ENCODE data around the gene VARS1.

The VARS1 gene

GRCh38 chr6:31794294-31794865, 1.2 kb downstream of the VARS1 start:
- no peak for TF ChIP-seq CTCF (IDR thresholded peaks at IDR 0.05)

DNA sequence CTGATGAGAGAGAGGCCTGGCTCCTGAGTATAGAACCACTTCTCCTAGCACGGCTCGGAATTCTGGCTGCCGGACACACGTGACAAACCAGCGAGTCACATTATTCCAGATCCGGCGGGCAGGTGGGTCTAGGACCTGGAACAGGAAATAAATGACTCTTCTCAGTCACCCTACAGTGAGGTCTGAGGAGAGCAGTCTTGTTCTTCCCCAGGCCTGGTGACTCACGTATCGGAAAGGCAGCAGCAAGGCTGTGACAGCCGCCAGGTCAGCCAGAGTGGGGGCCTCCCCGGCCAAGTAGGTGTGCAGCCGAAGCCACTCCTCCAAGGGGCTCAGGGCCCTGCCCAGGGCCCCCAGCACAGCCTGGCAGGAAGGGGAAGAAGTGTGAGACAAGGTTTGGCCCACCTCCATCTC, 2.8 kb downstream of the VARS1 start:
- TF ChIP-seq CTCF (IDR thresholded peaks at IDR 0.05) = no peak

GRCh38 chr6:31792090-31792374, 3.5 kb downstream of the VARS1 start:
- no peak for TF ChIP-seq CTCF (IDR thresholded peaks at IDR 0.05)

DNA sequence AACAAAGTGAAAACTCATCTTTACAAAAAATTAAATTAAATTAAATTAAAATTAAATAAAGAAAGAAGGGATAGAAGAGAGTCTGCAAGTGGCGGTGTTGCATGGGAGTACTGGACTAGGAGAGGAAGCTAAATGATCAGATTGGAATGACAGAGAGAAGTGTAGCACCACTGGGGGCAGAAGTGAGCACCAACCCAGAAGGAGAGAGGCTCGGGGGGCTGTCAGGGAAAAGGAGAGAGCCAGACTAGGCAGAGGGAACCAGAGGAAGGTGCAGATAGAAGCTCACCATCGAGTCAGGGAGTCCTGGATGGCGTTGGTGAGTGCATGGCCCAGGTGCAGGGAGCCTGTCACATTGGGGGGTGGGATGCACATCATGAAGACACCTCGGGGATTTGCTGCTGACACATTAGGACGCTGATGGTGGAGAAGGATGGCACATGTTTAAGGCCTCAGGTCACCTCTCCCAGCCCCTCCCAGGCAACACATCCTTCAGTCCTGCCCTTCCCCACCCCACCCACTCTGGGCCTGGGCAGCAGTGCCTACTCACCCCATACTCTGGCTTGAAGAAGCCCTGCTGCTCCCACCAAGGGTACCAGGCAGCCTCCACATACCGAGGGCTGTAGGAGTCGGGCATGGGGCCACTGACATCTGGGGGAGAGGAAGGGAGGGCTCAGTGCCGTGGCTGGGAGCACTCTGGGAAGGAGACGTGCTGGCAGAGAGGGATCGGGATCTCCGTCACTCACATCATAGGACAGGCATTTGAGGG, 4.0 kb downstream of the VARS1 start:
- peak; percentile 50 for TF ChIP-seq CTCF (IDR thresholded peaks at IDR 0.05)

GRCh38 chr6:31785475-31785874, 10.1 kb downstream of the VARS1 start:
- TF ChIP-seq CTCF (IDR thresholded peaks at IDR 0.05) = no peak

DNA sequence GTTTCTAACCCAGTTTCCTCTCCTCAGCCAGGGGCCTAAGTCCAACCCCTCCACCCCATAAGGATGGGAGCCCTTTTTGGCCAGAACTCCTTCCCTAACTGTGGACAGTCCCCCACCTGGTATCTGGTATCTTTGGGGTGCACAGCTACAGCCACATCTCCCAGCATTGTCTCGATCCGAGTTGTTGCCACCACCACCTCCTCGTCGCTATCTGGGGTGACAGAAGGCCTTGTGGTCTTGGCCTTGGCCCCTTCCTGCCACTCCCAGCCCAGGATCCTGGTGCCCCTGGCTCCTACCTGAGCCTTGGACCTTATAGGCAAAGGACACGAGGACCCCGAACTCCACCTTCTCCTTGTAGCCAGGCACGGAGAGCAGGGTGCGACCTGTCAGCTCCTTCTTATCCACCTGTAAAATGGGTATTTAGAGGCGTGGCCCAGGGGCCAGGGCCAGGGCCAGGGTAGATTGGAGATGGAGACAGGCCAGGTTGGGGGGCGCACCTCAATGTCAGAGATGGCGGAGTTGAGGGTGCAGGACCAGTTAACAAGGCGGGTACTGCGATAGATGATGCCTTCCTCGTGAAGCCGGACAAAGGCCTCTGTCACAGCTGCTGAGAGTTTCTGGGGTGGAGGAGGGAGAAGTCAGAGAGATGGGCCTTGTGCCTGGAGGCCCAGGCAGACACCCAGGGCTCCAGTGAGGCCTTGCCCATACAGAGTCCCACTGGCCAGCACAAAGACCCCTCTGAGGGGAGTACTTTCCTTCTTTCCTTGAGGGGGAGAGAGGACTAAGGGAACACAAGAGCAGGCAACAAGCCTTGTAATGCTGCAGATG, 11.2 kb downstream of the VARS1 start:
- no peak for TF ChIP-seq CTCF (IDR thresholded peaks at IDR 0.05)

DNA sequence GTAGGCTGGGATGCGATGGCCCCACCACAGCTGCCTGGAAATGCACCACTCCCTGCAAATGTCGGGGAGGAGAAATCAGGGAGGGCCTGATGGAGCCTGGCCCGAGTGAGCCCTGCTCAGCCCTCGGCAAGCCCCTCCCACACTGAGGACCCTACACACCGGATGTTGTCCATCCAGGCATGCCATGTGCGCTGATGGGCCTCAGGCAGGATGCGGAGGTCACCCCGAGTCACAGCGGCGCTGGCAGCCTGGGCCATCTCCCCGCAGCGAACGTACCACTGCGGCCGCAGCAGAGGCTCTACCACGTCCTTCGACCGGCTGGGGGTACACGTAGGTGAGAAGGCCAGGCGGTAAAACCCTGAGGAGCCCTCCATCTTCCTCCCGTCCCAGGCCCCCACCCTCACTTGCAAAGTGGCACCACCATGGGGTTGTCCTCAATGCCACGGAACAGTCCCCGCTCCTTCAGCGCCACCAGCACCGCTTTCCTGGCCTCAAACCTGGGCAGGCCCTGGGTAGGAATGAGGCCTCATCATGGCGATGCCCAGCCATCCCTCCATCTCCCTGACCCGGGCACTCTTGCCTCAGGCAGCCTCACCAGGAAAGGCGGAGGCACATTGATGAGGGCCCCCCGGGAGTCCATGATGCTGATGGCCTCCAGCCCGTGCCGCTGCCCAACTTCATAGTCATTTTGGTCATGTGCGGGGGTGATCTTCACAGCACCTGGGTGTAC, 13.3 kb downstream of the VARS1 start:
- no peak for TF ChIP-seq CTCF (IDR thresholded peaks at IDR 0.05)

Data from LNCAP (cell line).